Measurements from ENCODE around the gene KLHL6. TPM values are rescaled to one million over a fixed set of nuclear protein-coding genes. Genes with fewer than 3 reads are reported as not detected.

KLHL6 gene
- total RNA-seq (2014; rRNA removed; shearing (Covaris generic)) = not detected in 2 replicates

DNA sequence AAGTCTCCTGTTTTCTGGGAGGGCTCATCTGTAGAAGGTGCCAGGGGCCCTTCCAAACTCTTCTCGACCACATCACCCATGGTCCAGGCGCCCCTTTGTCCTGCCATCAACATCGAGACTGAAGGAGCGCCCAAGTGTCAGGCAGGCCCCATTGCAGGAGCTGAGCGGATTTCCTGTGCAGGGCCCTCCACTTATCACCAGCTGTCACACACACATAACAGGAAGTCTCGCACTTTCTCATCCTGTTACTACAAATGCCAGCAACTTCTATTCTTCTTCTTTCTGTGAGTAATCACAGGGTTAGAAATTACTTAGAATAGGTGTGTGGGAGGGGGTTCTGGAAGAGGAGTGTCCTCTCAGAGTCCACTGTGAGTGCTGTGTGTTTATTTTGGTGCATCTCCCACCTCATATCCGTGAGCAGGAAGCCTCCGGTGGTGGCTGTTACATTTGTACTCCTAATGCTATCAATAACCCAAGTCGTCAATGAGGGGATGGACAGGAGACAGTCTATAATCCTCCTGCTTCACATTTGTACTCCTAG is at the start of gene KLHL6:
Gene KLHL6 (minus strand): TSS at position 166 of the 541 bp plus-strand sequence. CDS start 53 bp downstream, at position 113.
- no peak for DNase-seq (ENCODE audit: low spot score)
- in situ Hi-C loops (cut with HindIII; ENCODE audit: low sequenced_read_pairs) = no loop called here

- in situ Hi-C loops (cut with HindIII; ENCODE audit: low sequenced_read_pairs) = no loop called here
- no peak for DNase-seq (ENCODE audit: low spot score)
These were observed 42.5 kb upstream of the KLHL6 start for GRCh38 chr3:183597959-183598358.

DNA sequence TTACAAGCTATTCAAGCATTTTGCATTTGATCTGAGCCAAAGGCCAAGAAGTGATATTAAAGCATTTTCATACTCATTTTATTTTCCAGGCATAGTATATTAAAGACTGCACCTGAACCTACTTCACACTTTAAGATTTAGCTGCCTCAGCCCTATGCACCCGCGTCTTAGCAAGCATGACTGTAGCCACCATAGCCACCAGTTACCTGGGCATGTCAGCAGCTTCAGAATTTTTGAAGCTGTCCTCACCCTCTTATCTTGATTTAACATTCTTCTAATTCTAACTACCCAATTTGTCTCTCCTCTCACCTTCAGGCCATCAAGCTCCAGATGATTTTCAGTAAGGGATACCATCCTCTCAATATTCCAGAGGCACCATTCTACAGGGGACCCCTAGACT is 39.1 kb upstream of the KLHL6 start:
- in situ Hi-C loops (cut with HindIII; ENCODE audit: low sequenced_read_pairs) = no loop called here
- no peak for DNase-seq (ENCODE audit: low spot score)

DNA sequence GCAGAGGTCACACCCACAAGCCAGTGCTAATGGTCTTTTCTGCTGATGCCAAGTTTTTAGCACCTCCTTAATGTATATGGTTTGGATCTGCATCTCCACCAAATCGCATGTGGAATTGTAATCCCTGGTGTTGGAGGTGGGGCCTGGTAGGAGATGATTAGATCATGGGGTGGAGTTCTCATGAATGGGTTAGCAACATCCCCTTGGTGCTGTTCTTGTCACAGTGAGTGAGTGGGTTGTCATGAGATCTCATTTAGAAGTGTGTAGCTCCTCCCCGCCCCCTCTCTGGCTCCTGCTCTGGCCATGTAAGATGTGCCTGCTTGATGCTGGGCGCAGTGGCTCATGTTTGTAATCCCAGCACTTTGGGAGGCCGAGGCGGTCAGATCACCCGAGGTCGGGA is 37.3 kb upstream of the KLHL6 start:
- in situ Hi-C loops (cut with HindIII; ENCODE audit: low sequenced_read_pairs) = no loop called here
- DNase-seq (ENCODE audit: low spot score) = no peak

GRCh38 chr3:183591881-183592521 is 36.5 kb upstream of the KLHL6 start:
- in situ Hi-C loops (cut with HindIII; ENCODE audit: low sequenced_read_pairs) = no loop called here
- no peak for DNase-seq (ENCODE audit: low spot score)

DNA sequence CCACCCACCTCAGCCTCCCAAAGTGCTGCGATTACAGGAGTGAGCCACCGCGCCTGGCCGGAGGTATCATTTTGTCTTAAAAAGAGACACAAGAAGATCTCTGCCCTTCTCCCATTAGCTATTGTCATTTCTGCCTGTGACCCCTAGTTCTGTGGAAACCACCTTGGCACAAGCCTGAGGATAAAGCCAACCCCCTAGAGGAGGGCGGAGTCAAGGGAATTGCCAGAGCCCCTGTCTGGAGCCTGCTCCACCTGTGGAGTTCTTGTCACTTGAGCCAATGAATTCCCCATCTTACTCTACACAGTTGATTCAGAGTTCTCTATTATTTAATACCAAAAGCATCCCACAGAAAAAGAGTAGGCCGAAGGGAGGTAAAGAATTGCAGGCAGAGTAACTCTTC is 34.9 kb upstream of the KLHL6 start:
- in situ Hi-C loops (cut with HindIII; ENCODE audit: low sequenced_read_pairs) = no loop called here
- no peak for DNase-seq (ENCODE audit: low spot score)

DNA sequence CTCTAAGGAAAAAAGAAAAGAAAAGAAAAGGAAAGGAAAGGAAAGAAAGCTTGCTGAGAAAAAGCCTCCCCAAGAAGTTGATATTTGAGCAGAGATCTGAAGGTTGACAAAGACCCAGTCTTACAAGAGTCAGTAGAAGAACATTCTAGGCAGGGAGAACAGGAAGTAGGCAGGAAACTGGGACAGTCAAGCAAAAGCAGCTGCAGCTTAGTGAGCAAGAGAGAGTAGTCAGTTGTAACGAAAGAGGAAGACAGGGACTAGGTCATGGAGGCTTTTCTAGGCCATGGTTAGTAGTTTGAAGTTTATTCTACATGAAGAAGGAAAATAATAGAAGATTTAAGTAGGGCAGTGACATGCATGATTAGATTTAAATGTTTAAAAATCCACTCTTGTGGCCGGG is 31.8 kb upstream of the KLHL6 start:
- no peak for DNase-seq (ENCODE audit: low spot score)
- in situ Hi-C loops (cut with HindIII; ENCODE audit: low sequenced_read_pairs) = no loop called here

DNA sequence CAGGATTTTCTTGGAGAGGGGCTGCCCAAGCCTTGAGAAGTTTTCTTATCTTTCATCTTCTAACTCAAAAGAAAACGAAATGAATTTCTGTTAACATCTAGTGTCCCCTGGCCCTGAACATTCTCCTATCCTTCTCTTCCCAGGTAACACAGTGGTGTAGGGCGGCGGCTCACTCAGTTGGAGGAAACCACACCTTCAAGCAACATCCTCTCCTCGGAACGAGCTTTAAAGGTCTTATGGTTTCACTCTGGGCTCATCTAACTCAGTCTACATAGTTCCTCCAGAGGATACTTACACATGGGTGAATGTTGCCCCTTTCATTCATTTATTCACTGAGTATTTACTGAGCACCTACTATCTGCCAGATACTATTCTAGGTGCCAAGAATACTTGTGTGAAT is 31.0 kb upstream of the KLHL6 start:
- in situ Hi-C loops (cut with HindIII; ENCODE audit: low sequenced_read_pairs) = no loop called here
- DNase-seq (ENCODE audit: low spot score) = no peak

- in situ Hi-C loops (cut with HindIII; ENCODE audit: low sequenced_read_pairs) = no loop called here
- DNase-seq (ENCODE audit: low spot score) = no peak
These were observed 29.4 kb upstream of the KLHL6 start for GRCh38 chr3:183584914-183585280.

- in situ Hi-C loops (cut with HindIII; ENCODE audit: low sequenced_read_pairs) = no loop called here
- no peak for DNase-seq (ENCODE audit: low spot score)
These were observed 28.9 kb upstream of the KLHL6 start for GRCh38 chr3:183584246-183584913.

GRCh38 chr3:183583331-183584245 is 28.1 kb upstream of the KLHL6 start:
- peak; percentile 10 for DNase-seq (ENCODE audit: low spot score)
- in situ Hi-C loops (cut with HindIII; ENCODE audit: low sequenced_read_pairs) = no loop called here

DNA sequence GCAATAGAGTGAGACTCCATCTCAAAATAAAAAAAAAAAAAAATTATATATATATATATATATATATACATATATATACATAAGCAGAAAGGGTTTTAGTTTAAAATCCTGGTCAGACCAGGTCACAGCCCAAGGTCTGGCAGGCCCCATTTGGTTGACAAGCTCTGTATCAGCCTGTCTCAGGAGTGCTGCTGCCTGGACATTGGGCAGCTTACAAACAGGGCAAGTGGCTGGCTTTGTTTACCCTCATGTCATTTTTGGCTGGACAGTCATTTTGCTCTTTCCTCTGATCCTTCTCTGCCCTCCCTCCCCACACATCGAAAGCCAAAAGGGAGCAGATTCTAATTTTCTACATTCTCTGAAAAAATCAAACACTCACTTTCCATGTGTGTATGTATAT is 26.7 kb upstream of the KLHL6 start:
- DNase-seq (ENCODE audit: low spot score) = no peak
- in situ Hi-C loops (cut with HindIII; ENCODE audit: low sequenced_read_pairs) = no loop called here

DNA sequence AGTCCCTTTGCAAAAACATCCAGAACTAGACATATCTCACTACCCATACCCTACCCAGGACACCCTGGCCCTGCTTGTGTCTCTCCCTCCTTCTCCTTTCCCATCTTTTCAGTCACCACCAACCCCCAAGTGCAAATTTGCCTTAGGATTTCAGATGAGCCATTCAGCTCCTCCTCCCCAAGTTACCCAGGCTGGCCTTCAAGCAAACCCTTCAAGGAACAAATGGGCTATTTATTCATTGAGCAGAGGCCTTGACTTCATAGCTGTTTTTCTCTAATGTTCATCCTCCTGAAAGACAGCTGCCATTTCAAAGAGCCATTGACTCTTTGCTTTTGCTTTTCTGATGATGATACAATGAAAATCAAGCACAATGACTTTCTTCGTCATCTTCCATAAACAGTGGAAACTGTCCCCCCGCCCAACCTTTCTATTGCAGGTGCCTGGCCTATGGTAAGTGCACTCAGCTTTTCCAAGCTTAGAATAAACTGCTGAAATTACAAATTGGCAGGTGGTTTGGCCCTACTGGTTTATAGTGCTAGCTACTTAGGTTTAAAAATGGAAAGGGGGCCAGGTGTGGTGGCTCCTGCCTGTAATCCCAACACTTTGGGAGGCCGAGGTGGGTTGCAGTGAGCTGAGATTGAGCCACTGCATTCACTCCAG is 26.1 kb upstream of the KLHL6 start:
- in situ Hi-C loops (cut with HindIII; ENCODE audit: low sequenced_read_pairs) = no loop called here
- DNase-seq (ENCODE audit: low spot score) = no peak

- in situ Hi-C loops (cut with HindIII; ENCODE audit: low sequenced_read_pairs) = no loop called here
- DNase-seq (ENCODE audit: low spot score) = no peak
These were observed 24.7 kb upstream of the KLHL6 start for GRCh38 chr3:183579967-183580900.

- DNase-seq (ENCODE audit: low spot score) = no peak
- in situ Hi-C loops (cut with HindIII; ENCODE audit: low sequenced_read_pairs) = no loop called here
These were observed 22.7 kb upstream of the KLHL6 start for GRCh38 chr3:183578179-183578578.

DNA sequence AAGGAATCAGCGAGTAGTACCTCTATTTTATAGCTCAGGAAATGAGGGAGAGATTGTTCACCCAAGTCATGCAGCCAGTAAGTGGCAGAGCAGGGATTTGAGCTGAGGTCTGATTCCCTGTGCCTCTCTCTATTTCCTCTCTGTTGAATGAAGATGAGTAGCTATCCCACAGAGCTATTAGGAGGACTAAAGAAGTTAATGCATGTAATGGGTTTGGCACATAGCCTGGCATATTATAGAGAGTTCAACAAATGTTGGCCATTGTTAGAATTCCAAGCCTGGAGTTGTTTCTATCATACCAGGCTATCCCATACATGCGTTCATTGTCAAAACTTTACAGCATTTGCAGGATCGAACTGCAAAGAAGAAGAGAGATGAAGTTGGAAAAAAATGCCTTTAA is 21.8 kb upstream of the KLHL6 start:
- in situ Hi-C loops (cut with HindIII; ENCODE audit: low sequenced_read_pairs) = no loop called here
- no peak for DNase-seq (ENCODE audit: low spot score)

- DNase-seq (ENCODE audit: low spot score) = peak; percentile 33
- in situ Hi-C loops (cut with HindIII; ENCODE audit: low sequenced_read_pairs) = no loop called here
These were observed 21.1 kb upstream of the KLHL6 start for GRCh38 chr3:183576487-183577107.

DNA sequence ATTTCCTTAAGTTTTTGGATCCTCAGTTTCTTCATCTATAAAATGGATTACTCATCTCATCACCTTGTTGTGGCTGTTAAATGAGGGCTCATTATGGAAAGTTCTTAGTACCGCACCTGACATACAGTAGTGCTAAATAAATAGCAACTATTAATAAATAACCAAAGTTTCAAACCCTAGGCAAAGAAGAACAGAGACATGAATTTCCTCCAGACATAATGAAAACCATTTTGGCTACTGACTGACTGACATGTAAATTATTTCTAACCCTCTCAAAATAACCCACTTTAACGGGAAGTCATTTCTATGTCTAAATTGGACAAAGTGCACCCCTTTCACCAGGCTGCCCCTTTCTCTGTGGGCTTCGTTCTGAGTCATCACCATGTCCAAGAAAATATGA is 17.4 kb upstream of the KLHL6 start:
- DNase-seq (ENCODE audit: low spot score) = no peak
- in situ Hi-C loops (cut with HindIII; ENCODE audit: low sequenced_read_pairs) = no loop called here

Data from G401 (cell line).